Astrocyte (in vitro differentiated cells and primary cell): ENCODE results near the gene ALK. TPM values are rescaled to one million over a fixed set of nuclear protein-coding genes. Genes with fewer than 3 reads are reported as not detected.

ENCODE experiments used
- DNase-seq: peaks from one replicate; pipeline ENCODE4 v3.0.0-alpha.2; 2010; ENCODE audit warnings: low read depth
- FAIRE-seq: peaks from 2 replicates; lab custom pipeline; 2011; peaks lifted over from hg19 to GRCh38; lab: Jason Lieb, UNC
- H2AFZ ChIP-seq: 2 replicates; pipeline ENCODE4 v1.6.0; 2012; ENCODE audit warnings: low read depth, low read length, inconsistent platforms
- H3K27ac ChIP-seq: 2 replicates; pipeline ENCODE4 v1.5.1; 2011; ENCODE audit warnings: low read depth, low read length, inconsistent platforms
- H3K27me3 ChIP-seq: 2 replicates; pipeline ENCODE4 v1.6.0; 2011; ENCODE audit warnings: low read length, inconsistent platforms; ENCODE audit not compliant: insufficient read depth
- H3K36me3 ChIP-seq: 2 replicates; pipeline ENCODE4 v1.5.1; 2011; ENCODE audit warnings: low read length, inconsistent platforms; ENCODE audit not compliant: insufficient read depth
- H3K4me1 ChIP-seq: 2 replicates; pipeline ENCODE4 v1.5.1; 2011; ENCODE audit warnings: low read length, inconsistent platforms; ENCODE audit not compliant: insufficient read depth
- H3K4me2 ChIP-seq: 2 replicates; pipeline ENCODE4 v1.6.0; 2012; ENCODE audit warnings: low read length, inconsistent platforms
- H3K4me3 ChIP-seq: 2 replicates; pipeline ENCODE4 v1.5.1; 2011; ENCODE audit warnings: low read depth, mild to moderate bottlenecking, low read length, inconsistent platforms; ENCODE audit not compliant: insufficient read depth
- H3K79me2 ChIP-seq: 2 replicates; pipeline ENCODE4 v1.6.0; 2012; ENCODE audit warnings: mild to moderate bottlenecking, low read length, inconsistent platforms; ENCODE audit not compliant: insufficient read depth
- H3K9ac ChIP-seq: 2 replicates; pipeline ENCODE4 v1.6.0; 2012; ENCODE audit warnings: mild to moderate bottlenecking, low read length, inconsistent platforms
- H3K9me3 ChIP-seq: 2 replicates; pipeline ENCODE4 v1.5.1; 2012; ENCODE audit warnings: low read depth, mild to moderate bottlenecking, low read length, inconsistent platforms; ENCODE audit not compliant: insufficient read depth
- H4K20me1 ChIP-seq: 2 replicates; pipeline ENCODE4 v1.6.0; 2012; ENCODE audit warnings: low read length, inconsistent platforms; ENCODE audit not compliant: insufficient read depth
- H3K27ac Mint-ChIP-seq: one replicate; pipeline ENCODE4 v1.8.0; 2021; ENCODE audit warnings: mild to moderate bottlenecking, mixed read lengths; ENCODE audit not compliant: unreplicated experiment
- H3K27me3 Mint-ChIP-seq: one replicate; pipeline ENCODE4 v1.8.0; 2021; ENCODE audit warnings: low read depth, mixed read lengths; ENCODE audit not compliant: unreplicated experiment
- H3K36me3 Mint-ChIP-seq: one replicate; pipeline ENCODE4 v1.8.0; 2021; ENCODE audit warnings: low read depth, mixed read lengths; ENCODE audit not compliant: unreplicated experiment
- H3K4me1 Mint-ChIP-seq: one replicate; pipeline ENCODE4 v1.8.0; 2021; ENCODE audit warnings: low read depth, mixed read lengths; ENCODE audit not compliant: unreplicated experiment
- H3K4me3 Mint-ChIP-seq: one replicate; pipeline ENCODE4 v1.8.0; 2021; ENCODE audit warnings: mild to moderate bottlenecking, moderate library complexity, mixed read lengths; ENCODE audit not compliant: unreplicated experiment
- H3K9me3 Mint-ChIP-seq: one replicate; pipeline ENCODE4 v1.8.0; 2021; ENCODE audit warnings: mild to moderate bottlenecking, mixed read lengths; ENCODE audit not compliant: unreplicated experiment
- CTCF ChIP-seq: IDR thresholded peaks from 2 replicates; pipeline ENCODE4 v1.5.1; 2011; ENCODE audit warnings: low read depth, mild to moderate bottlenecking, inconsistent platforms, low read length, moderate library complexity; ENCODE audit not compliant: insufficient read depth
- EZH2 ChIP-seq: IDR thresholded peaks from 2 replicates; pipeline ENCODE4 v1.6.1; 2012; ENCODE audit warnings: mild to moderate bottlenecking, low read length, inconsistent platforms; ENCODE audit not compliant: insufficient read depth
- total RNA-seq: library from RNA; stranded (reverse); gene quantifications from 2 replicates; pipeline ENCODE4 v1.2.1, GENCODE V29; 2021

Gene ALK
- total RNA-seq, 1 donor from 2014 or later: 0.16 TPM

DNA sequence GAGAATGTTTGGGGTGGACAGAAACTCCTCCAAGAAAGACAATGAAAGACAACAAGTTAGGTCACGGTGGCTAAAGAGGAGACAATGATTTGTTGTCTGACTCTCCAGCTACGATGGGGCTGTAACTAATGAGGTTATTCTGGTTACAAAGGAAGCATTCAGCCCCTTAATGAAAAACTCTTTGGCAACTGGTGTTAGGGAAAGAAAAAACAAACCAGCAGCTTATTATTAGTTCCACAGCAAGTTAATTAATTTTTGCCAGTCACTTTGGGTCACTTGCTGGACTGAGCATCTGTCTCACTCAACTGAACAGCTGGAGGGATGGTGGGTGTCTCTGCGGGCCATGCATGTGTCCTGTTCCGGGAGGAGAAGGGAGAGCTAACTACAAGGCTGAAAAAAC is 263.7 kb downstream of the ALK start:
- Histone ChIP-seq H3K4me1 (no peaks in the 10 kb centered on the region), H2AFZ (no peak overlapping the region), H3K36me3 (no peaks in the 10 kb centered on the region), H3K27me3 (no peaks in the 10 kb centered on the region), H3K27ac (no peak overlapping the region), H3K9me3 (no peaks in the 10 kb centered on the region), H3K4me3 (no peak overlapping the region), H3K4me2 (no peak overlapping the region), H4K20me1 (no peaks in the 10 kb centered on the region), H3K79me2 (no peaks in the 10 kb centered on the region), H3K9ac (no peak overlapping the region)
- H3K27me3 Mint-ChIP-seq: peaks cover 13% of the 10 kb centered on the region
- H3K36me3 Mint-ChIP-seq: no peaks in the 10 kb centered on the region
- no peaks in the 10 kb centered on the region for H3K9me3 Mint-ChIP-seq
- FAIRE-seq (no peak), DNase-seq (no peak)
- TF ChIP-seq EZH2 (no peak), CTCF (no peak)
- H3K4me1 Mint-ChIP-seq: peaks cover 8% of the 10 kb centered on the region
- H3K27ac Mint-ChIP-seq: no peak overlapping the region
- no peak overlapping the region for H3K4me3 Mint-ChIP-seq

- no peaks in the 10 kb centered on the region for H3K9me3 Mint-ChIP-seq
- peaks cover 12% of the 10 kb centered on the region for H3K4me1 Mint-ChIP-seq
- Histone ChIP-seq H3K27me3 (no peaks in the 10 kb centered on the region), H3K27ac (no peak overlapping the region), H3K4me2 (no peak overlapping the region), H3K9me3 (no peaks in the 10 kb centered on the region), H3K9ac (no peak overlapping the region), H3K4me3 (no peak overlapping the region), H3K4me1 (no peaks in the 10 kb centered on the region), H3K36me3 (no peaks in the 10 kb centered on the region), H2AFZ (no peak overlapping the region), H3K79me2 (no peaks in the 10 kb centered on the region), H4K20me1 (no peaks in the 10 kb centered on the region)
- no peak for DNase-seq
- H3K4me3 Mint-ChIP-seq: peak overlapping the region; percentile 50
- FAIRE-seq: no peak
- H3K27me3 Mint-ChIP-seq: peaks cover 13% of the 10 kb centered on the region
- no peak overlapping the region for H3K27ac Mint-ChIP-seq
- TF ChIP-seq CTCF (no peak), EZH2 (no peak)
- no peaks in the 10 kb centered on the region for H3K36me3 Mint-ChIP-seq
These were observed 265.8 kb downstream of the ALK start for GRCh38 chr2:29655391-29656086.

- no peak overlapping the region for H3K4me3 Mint-ChIP-seq
- no peak overlapping the region for H3K27ac Mint-ChIP-seq
- Histone ChIP-seq H2AFZ (no peak overlapping the region), H3K4me2 (no peak overlapping the region), H3K9me3 (no peaks in the 10 kb centered on the region), H3K9ac (no peak overlapping the region), H3K27me3 (no peaks in the 10 kb centered on the region), H4K20me1 (no peaks in the 10 kb centered on the region), H3K36me3 (no peaks in the 10 kb centered on the region), H3K4me1 (no peaks in the 10 kb centered on the region), H3K79me2 (no peaks in the 10 kb centered on the region), H3K4me3 (no peak overlapping the region), H3K27ac (no peak overlapping the region)
- H3K4me1 Mint-ChIP-seq: peaks cover 7% of the 10 kb centered on the region
- FAIRE-seq (no peak), DNase-seq (no peak)
- H3K27me3 Mint-ChIP-seq: peaks cover 3% of the 10 kb centered on the region
- peaks cover 10% of the 10 kb centered on the region for H3K9me3 Mint-ChIP-seq
- TF ChIP-seq EZH2 (no peak), CTCF (no peak)
- no peaks in the 10 kb centered on the region for H3K36me3 Mint-ChIP-seq
These were observed 270.7 kb downstream of the ALK start for GRCh38 chr2:29650631-29651097.
